NT2/D1 (cell line): ENCODE results near the gene PXMP2.
"Not testable (repeated sequence)": the region's sequence is repeated elsewhere in the genome, so short reads cannot be mapped to it uniquely, and the experiment has no call there.

Experiments
- DNase-seq: peaks from one replicate; pipeline ENCODE4 v3.0.0-alpha.2; 2011; ENCODE audit warnings: low read depth, low spot score
- H3K27me3 ChIP-seq: 2 replicates; pipeline ENCODE4 v1.6.0; 2011; ENCODE audit warnings: mild to moderate bottlenecking; ENCODE audit not compliant: insufficient read length, insufficient read depth
- H3K36me3 ChIP-seq: 2 replicates; pipeline ENCODE4 v1.6.1; 2011; ENCODE audit warnings: mild to moderate bottlenecking, low read length, mixed read lengths; ENCODE audit not compliant: insufficient read depth, insufficient read length
- H3K4me1 ChIP-seq: 2 replicates; pipeline ENCODE4 v1.5.1; 2011; ENCODE audit not compliant: insufficient read depth, insufficient read length
- H3K4me3 ChIP-seq: 2 replicates; pipeline ENCODE4 v1.5.1; 2011; ENCODE audit warnings: low read depth; ENCODE audit not compliant: insufficient read length
- H3K9ac ChIP-seq: 2 replicates; pipeline ENCODE4 v1.6.0; 2011; ENCODE audit warnings: low read depth; ENCODE audit not compliant: insufficient read length
- H3K9me3 ChIP-seq: 2 replicates; pipeline ENCODE4 v1.5.1; 2011; ENCODE audit warnings: mild to moderate bottlenecking, low read length; ENCODE audit not compliant: insufficient read depth
- SUZ12 ChIP-seq: IDR thresholded peaks from 2 replicates; pipeline ENCODE4 v1.6.1; 2011; ENCODE audit not compliant: insufficient read length, insufficient read depth; ENCODE audit errors: extremely low read depth
- YY1 ChIP-seq: IDR thresholded peaks from 2 replicates; pipeline ENCODE4 v1.6.1; 2011; ENCODE audit not compliant: insufficient read length, insufficient read depth
- ZNF274 ChIP-seq: IDR thresholded peaks from 2 replicates; pipeline ENCODE4 v1.6.1; 2011; ENCODE audit warnings: mild to moderate bottlenecking, low read depth, low read length

Gene PXMP2

GRCh38 chr12:132747395-132747794 is 60.0 kb downstream of the PXMP2 start:
- no peak overlapping the region for H3K4me3 ChIP-seq
- H3K9me3 ChIP-seq: no peaks in the 10 kb centered on the region
- no peaks in the 10 kb centered on the region for H3K4me1 ChIP-seq
- TF ChIP-seq SUZ12 (no peak), ZNF274 (no peak), YY1 (no peak)
- DNase-seq: no peak
- H3K36me3 ChIP-seq: peaks cover 94% of the 10 kb centered on the region
- no peak overlapping the region for H3K9ac ChIP-seq
- H3K27me3 ChIP-seq: no peaks in the 10 kb centered on the region

GRCh38 chr12:132747896-132748295 is 60.5 kb downstream of the PXMP2 start:
- Histone ChIP-seq H3K27me3 (no peaks in the 10 kb centered on the region), H3K4me3 (no peak overlapping the region), H3K4me1 (no peaks in the 10 kb centered on the region), H3K9ac (no peak overlapping the region), H3K9me3 (no peaks in the 10 kb centered on the region), H3K36me3 (peaks cover 94% of the 10 kb centered on the region)
- DNase-seq: no peak
- TF ChIP-seq SUZ12 (no peak), ZNF274 (no peak), YY1 (no peak)

GRCh38 chr12:132748319-132748718 is 60.9 kb downstream of the PXMP2 start:
- Histone ChIP-seq H3K9ac (no peak overlapping the region), H3K36me3 (peaks cover 94% of the 10 kb centered on the region), H3K4me3 (no peak overlapping the region), H3K4me1 (no peaks in the 10 kb centered on the region), H3K9me3 (no peaks in the 10 kb centered on the region), H3K27me3 (no peaks in the 10 kb centered on the region)
- TF ChIP-seq SUZ12 (no peak), YY1 (no peak), ZNF274 (no peak)
- no peak for DNase-seq

- not testable (repeated sequence) for H3K4me3 ChIP-seq, H3K9ac ChIP-seq, H3K27me3 ChIP-seq, DNase-seq, H3K9me3 ChIP-seq, H3K4me1 ChIP-seq
- peaks cover 92% of the 10 kb centered on the region for H3K36me3 ChIP-seq
Measured at GRCh38 chr12:132753670-132754069, 66.3 kb downstream of the PXMP2 start.

- Histone ChIP-seq H3K27me3 (no peaks in the 10 kb centered on the region), H3K9me3 (no peaks in the 10 kb centered on the region), H3K36me3 (peaks cover 93% of the 10 kb centered on the region), H3K4me3 (no peak overlapping the region), H3K9ac (no peak overlapping the region), H3K4me1 (no peaks in the 10 kb centered on the region)
- no peak for DNase-seq
- TF ChIP-seq ZNF274 (no peak), SUZ12 (no peak), YY1 (no peak)
Measured at GRCh38 chr12:132754160-132754932, 67.0 kb downstream of the PXMP2 start.
